GM12801 (cell line): ENCODE data around the gene PSMD1.

Experiments
- CTCF ChIP-seq: IDR thresholded peaks from one replicate; pipeline ENCODE4 v1.5.1; 2011; ENCODE audit warnings: control low read depth; ENCODE audit not compliant: insufficient read length; ENCODE audit errors: extremely low read depth

The PSMD1 gene

DNA sequence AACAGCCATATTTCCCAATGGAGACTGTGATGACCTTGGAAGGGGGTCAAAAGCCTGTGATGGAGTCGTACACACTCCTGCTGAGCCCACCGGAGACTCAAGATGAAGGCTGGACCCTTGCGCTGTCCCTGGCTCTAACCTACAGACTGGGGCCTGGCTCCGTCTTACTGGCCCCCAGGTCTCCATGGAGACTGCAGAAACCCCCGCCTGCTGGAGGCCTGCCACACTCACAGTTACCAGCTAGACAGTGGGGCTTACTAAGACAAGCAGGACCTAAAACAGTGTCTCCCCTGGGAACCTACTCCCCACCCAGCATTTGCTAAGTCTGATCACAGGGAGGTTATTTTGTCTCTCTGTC lies 9.8 kb upstream of the PSMD1 start:
- no peak for TF ChIP-seq CTCF

- no peak for TF ChIP-seq CTCF
Measured at GRCh38 chr2:231047274-231047922, 9.3 kb upstream of the PSMD1 start.

- no peak for TF ChIP-seq CTCF
Measured at GRCh38 chr2:231047923-231048915, 8.4 kb upstream of the PSMD1 start.

DNA sequence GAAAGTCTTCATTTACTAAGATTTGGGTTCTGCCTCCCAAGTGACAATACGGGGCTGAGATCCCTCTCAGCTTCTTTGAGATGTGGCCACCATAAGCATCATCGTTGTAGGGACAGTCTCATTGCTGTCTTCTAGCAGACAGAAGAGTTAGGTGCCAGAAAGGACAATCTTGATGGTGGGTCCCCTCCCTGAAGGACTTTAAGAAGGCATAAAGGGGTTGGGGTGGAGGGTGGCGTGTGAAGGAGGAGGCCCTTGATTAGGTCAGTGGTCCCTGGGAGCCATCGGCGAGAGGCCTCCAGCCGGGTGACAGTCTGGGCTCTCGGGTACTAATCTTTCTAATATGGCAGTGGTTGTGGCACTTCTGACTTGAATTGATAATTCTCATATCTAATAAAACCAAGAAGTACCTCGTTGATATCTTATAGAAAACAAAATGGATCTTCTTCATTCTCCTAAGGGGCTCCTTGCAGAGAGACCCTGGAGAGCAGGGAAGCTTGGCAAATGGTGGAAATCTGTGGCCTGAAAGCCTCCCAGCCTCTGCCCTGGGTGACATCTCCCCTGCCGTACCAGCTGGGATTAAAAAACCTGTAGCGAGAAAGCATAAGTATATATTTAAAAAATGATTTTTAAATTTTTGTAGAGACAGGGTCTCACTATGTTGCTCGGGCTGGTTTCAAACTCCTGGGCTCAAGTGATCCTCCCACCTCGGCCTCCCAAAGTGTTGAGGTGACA lies 7.2 kb upstream of the PSMD1 start:
- no peak for TF ChIP-seq CTCF

- TF ChIP-seq CTCF: no peak
Measured at GRCh38 chr2:231050018-231050901, 6.4 kb upstream of the PSMD1 start.

GRCh38 chr2:231051116-231051515 lies 5.6 kb upstream of the PSMD1 start:
- TF ChIP-seq CTCF: no peak
